HepG2 (cell line): ENCODE data around the gene MXRA7. TPM values are rescaled to one million over a fixed set of nuclear protein-coding genes. Genes with fewer than 3 reads are reported as not detected.

Experiments used
- ARNTL ChIP-seq: sonication (generic); formaldehyde crosslinking; IDR thresholded peaks from 2 replicates; pipeline ENCODE4 v1.4.0; 2020; ENCODE audit warnings: mild to moderate bottlenecking, missing genetic modification reagents
- CTCF ChIP-seq: sonication (generic); formaldehyde crosslinking; IDR thresholded peaks from 2 replicates; pipeline ENCODE4 v1.5.0; 2020; ENCODE audit warnings: mild to moderate bottlenecking, missing genetic modification reagents, moderate library complexity
- HNRNPL ChIP-seq: fragments of 200-400 bp; formaldehyde crosslinking; IDR thresholded peaks from 2 replicates; pipeline ENCODE4 v1.6.1; 2017; ENCODE audit warnings: mild to moderate bottlenecking, low read depth, low read length
- IRF1 ChIP-seq: sonication (generic); formaldehyde crosslinking; IDR thresholded peaks from 2 replicates; pipeline ENCODE4 v1.4.0; 2020; ENCODE audit warnings: low read depth, mild to moderate bottlenecking, missing genetic modification reagents
- MLLT10 ChIP-seq: sonication (generic); formaldehyde crosslinking; IDR thresholded peaks from 2 replicates; pipeline ENCODE4 v1.4.0; 2020; ENCODE audit warnings: missing genetic modification reagents
- RFXANK ChIP-seq: IDR thresholded peaks from 2 replicates; pipeline ENCODE4 v1.6.1; 2016
- SAFB2 ChIP-seq: sonication (generic); formaldehyde crosslinking; IDR thresholded peaks from 2 replicates; pipeline ENCODE4 v1.5.1; 2020; ENCODE audit warnings: missing genetic modification reagents, low read depth, mild to moderate bottlenecking, borderline replicate concordance
- SP140L ChIP-seq: sonication (generic); formaldehyde crosslinking; IDR thresholded peaks from 2 replicates; pipeline ENCODE4 v1.4.0; 2020; ENCODE audit warnings: missing genetic modification reagents, borderline replicate concordance
- TBX3 ChIP-seq: fragments of 450-650 bp; IDR thresholded peaks from 2 replicates; pipeline ENCODE4 v1.6.1; 2017; ENCODE audit warnings: antibody characterized with exemption, mild to moderate bottlenecking, inconsistent platforms, borderline replicate concordance
- TMF1 ChIP-seq: sonication (generic); formaldehyde crosslinking; IDR thresholded peaks from 2 replicates; pipeline ENCODE4 v1.8.1; 2022; ENCODE audit warnings: low read depth, missing genetic modification reagents
- U2AF1 ChIP-seq: fragments of 200-400 bp; formaldehyde crosslinking; optimal IDR thresholded peaks from 2 replicates; pipeline ENCODE3; 2017; ENCODE audit warnings: mild to moderate bottlenecking, low read depth, low read length
- ZEB1 ChIP-seq: IDR thresholded peaks from 2 replicates; pipeline ENCODE4 v1.6.1; 2012; ENCODE audit warnings: mild to moderate bottlenecking, low read depth, inconsistent platforms; ENCODE audit not compliant: insufficient replicate concordance
- ZFP62 ChIP-seq: sonication (generic); formaldehyde crosslinking; IDR thresholded peaks from 2 replicates; pipeline ENCODE4 v1.4.0; 2020; ENCODE audit warnings: missing genetic modification reagents
- ZMYM3 ChIP-seq: sonication (generic); formaldehyde crosslinking; IDR thresholded peaks from 2 replicates; pipeline ENCODE4 v1.5.1; 2020; ENCODE audit warnings: mild to moderate bottlenecking, missing genetic modification reagents
- ZNF280D ChIP-seq: sonication (generic); formaldehyde crosslinking; IDR thresholded peaks from 2 replicates; pipeline ENCODE4 v1.5.1; 2020; ENCODE audit warnings: mild to moderate bottlenecking, missing genetic modification reagents
- ZNF546 ChIP-seq: sonication (generic); formaldehyde crosslinking; conservative IDR thresholded peaks from 2 replicates; pipeline ENCODE4 v1.8.1; 2023; ENCODE audit warnings: mild to moderate bottlenecking, missing genetic modification reagents
- ZNF552 ChIP-seq: sonication (generic); formaldehyde crosslinking; IDR thresholded peaks from 2 replicates; pipeline ENCODE4 v1.9.0; 2022; ENCODE audit warnings: missing genetic modification reagents, mild to moderate bottlenecking, borderline replicate concordance
- ZNF678 ChIP-seq: sonication (generic); formaldehyde crosslinking; IDR thresholded peaks from 2 replicates; pipeline ENCODE4 v1.4.0; 2020; ENCODE audit warnings: mild to moderate bottlenecking, missing genetic modification reagents
- ZNF709 ChIP-seq: sonication (generic); formaldehyde crosslinking; IDR thresholded peaks from 2 replicates; pipeline ENCODE4 v1.5.0; 2020; ENCODE audit warnings: mild to moderate bottlenecking, missing genetic modification reagents
- ZNF816 ChIP-seq: sonication (generic); formaldehyde crosslinking; IDR thresholded peaks from 2 replicates; pipeline ENCODE4 v1.8.0; 2022; ENCODE audit warnings: missing genetic modification reagents, mild to moderate bottlenecking, borderline replicate concordance
- ZXDC ChIP-seq: sonication (generic); formaldehyde crosslinking; IDR thresholded peaks from 2 replicates; pipeline ENCODE4 v1.5.0; 2020; ENCODE audit warnings: mild to moderate bottlenecking, missing genetic modification reagents
- polyA plus RNA-seq, 8 experiments: library from polyadenylated mRNA; depleted of rRNA in 3 of 8; stranded (reverse) in 7 of 8; unstranded in 1 of 8; fragments of >200 nt; fragmentation: Illumina TruSeq in 4 of 8; extraction: Trizol in 4 of 8; gene quantifications; 2 replicates each; pipeline versions ENCODE4 v1.2.1 to v1.2.3, GENCODE V29; 2011 to 2016; ENCODE audit warnings: low read depth in 4 of 8, missing spikeins in 1 of 8, mixed read lengths in 1 of 8; ENCODE audit not compliant: insufficient read depth in 1 of 8
- total RNA-seq, 5 experiments: library from RNA; depleted of rRNA; stranded (reverse); fragments of >200 nt; fragmentation: Illumina TruSeq; extraction: Trizol; gene quantifications; 2 replicates each; pipeline ENCODE4 v1.2.3, GENCODE V29; 2016; ENCODE audit warnings: low read depth in 1 of 5

MXRA7 gene
- total and polyA plus RNA-seq, 2 of the 13 experiments (the other 11 are each of a cell fraction or from before 2014, with no cell fraction given), result 44.8 to 112 TPM

GRCh38 chr17:76737082-76737675 is 26.4 kb upstream of the MXRA7 start, which contains the start of gene SRSF2 (continued):
- TF ChIP-seq IRF1 (CRISPR knock-in tag) (no peak; the same call in 1 of the 2 replicates), ZMYM3 (CRISPR knock-in tag) (no peak; the same call in 1 of the 2 replicates), MLLT10 (CRISPR knock-in tag) (peak; percentile 98), ZNF709 (peak; percentile 79; the same call in 1 of the 2 replicates), U2AF1 (peak; percentile 99), RFXANK (CRISPR knock-in tag) (0 out of 2 replicates have a peak, but pooled peaks have one; percentile 11), ZNF552 (CRISPR knock-in tag) (peak; percentile 97), SAFB2 (CRISPR knock-in tag) (peak; percentile 85; the same call in 1 of the 2 replicates), CTCF (CRISPR knock-in tag) (peak; percentile 18), ZNF816 (CRISPR knock-in tag) (peak; percentile 86; the same call in 1 of the 2 replicates), ZFP62 (CRISPR knock-in tag) (no peak), ARNTL (CRISPR knock-in tag) (no peak; the same call in 1 of the 2 replicates), ZXDC (peak; percentile 92), ZEB1 (no peak), ZNF546 (CRISPR knock-in tag) (peak; percentile 94; the same call in 1 of the 2 replicates), TMF1 (CRISPR knock-in tag) (no peak), ZNF678 (CRISPR knock-in tag) (peak; percentile 76), ZNF280D (CRISPR knock-in tag) (peak; percentile 75), TBX3 (no peak), HNRNPL (peak; percentile 87; the same call in 1 of the 2 replicates), SP140L (0 out of 2 replicates have a peak, but pooled peaks have one; percentile 56)
